Measurements from ENCODE around the gene EVL. TPM values are rescaled to one million over a fixed set of nuclear protein-coding genes. Genes with fewer than 3 reads are reported as not detected.

The EVL gene
- total and polyA plus RNA-seq, 10 of the 15 experiments (the other 5 are each of a cell fraction or from before 2014, with no cell fraction given): 11.9 to 341 (median 89.8) TPM

- TF ChIP-seq NFYB (IDR thresholded peaks at IDR 0.05; ENCODE audit: insufficient read depth, low read depth, low read length): no peak
Measured at GRCh38 chr14:100106250-100107112, 41.3 kb downstream of the EVL start (continued).

- peaks cover 2% of the 10 kb centered on the region for H3K79me2 ChIP-seq (ENCODE audit: control insufficient read depth, insufficient read depth, low read length)
- ChIA-PET POLR2A (interaction anchor here (1.2 kb wide), 1 partner anchor 40 kb away, joined by 5 read pairs; no protein-coding TSS in a partner anchor), RAD21 (ENCODE audit: unreplicated experiment) (interaction anchor here (1.0 to 2.9 kb wide), 10 partner anchors 27 to 124 kb away, joined by 3 to 44 read pairs (median 4); partner anchors contain the start of gene EVL), CTCF (interaction anchor here (0.7 to 6.8 kb wide), 21 partner anchors 11 to 132 kb away, joined by 3 to 130 read pairs (median 5); partner anchors contain the start of gene EVL), SMC1A (ENCODE audit: uncharacterized antibody, unreplicated experiment) (interaction anchor here (0.6 to 2.6 kb wide), 17 partner anchors 11 to 124 kb away, joined by 3 to 42 read pairs (median 4); partner anchors contain the start of gene EVL)
- no TSS peak for BruUV-seq (replicated peaks)
- no peak overlapping the region for H3K27ac ChIP-seq (ENCODE audit: control insufficient read depth, insufficient read depth)
- no peak for FAIRE-seq
- WGBS (ENCODE audit: insufficient coverage, insufficient replicate concordance, low lambda C conversion rate, missing lambda C conversion rate): 70% methylated on average over 5 of the region's 5 CpGs
- no peaks in the 10 kb centered on the region for H3K9me3 ChIP-seq (replicated peaks; ENCODE audit: control insufficient read depth, insufficient read depth, low read length)
- in situ Hi-C loops (cut with MboI) (no loop called here), intact Hi-C loops (cut with micrococcal nuclease; ENCODE audit: unreplicated experiment) (loop anchor here (5.0 kb wide), 1 partner anchor 85 kb away; no protein-coding TSS in a partner anchor)
- no peak overlapping the region for H3K4me2 ChIP-seq (ENCODE audit: control insufficient read depth, insufficient read depth)
- no peak overlapping the region for H2AFZ ChIP-seq (ENCODE audit: control insufficient read depth, low read depth, low read length)
- H3K27me3 ChIP-seq (replicated peaks in 1 of 2; ENCODE audit: control insufficient read depth in 2 of 2, insufficient read depth in 2 of 2, low read length in 1 of 2): no peaks in the 10 kb centered on the region
- DNase-seq (ENCODE audit: low read depth, low spot score): no peak
- no peak overlapping the region for H3K4me3 ChIP-seq
- no peaks in the 10 kb centered on the region for H4K20me1 ChIP-seq (ENCODE audit: control insufficient read depth, insufficient read depth)
- H3K4me1 ChIP-seq (ENCODE audit: control insufficient read depth, insufficient read depth, low read length): peaks cover 9% of the 10 kb centered on the region
- H3K9ac ChIP-seq (ENCODE audit: control insufficient read depth, insufficient read depth, low read length): no peak overlapping the region
- H3K36me3 ChIP-seq (ENCODE audit: control insufficient read depth in 2 of 2, insufficient read depth in 2 of 2, low read length in 1 of 2): peaks cover 28 to 50% of the 10 kb centered on the region in 2 experiments
- ATAC-seq: no peak
- TF ChIP-seq ZBTB40 (IDR thresholded peaks at IDR 0.05; ENCODE audit: borderline replicate concordance) (no peak), KAT2A (conservative IDR thresholded peaks at IDR 0.05; ENCODE audit: control insufficient read depth, low read depth, low read length) (no peak), RELB (IDR thresholded peaks at IDR 0.05; ENCODE audit: low read depth) (no peak), MXI1 (IDR thresholded peaks at IDR 0.05; ENCODE audit: low read depth, low read length) (no peak), PML (IDR thresholded peaks at IDR 0.05; ENCODE audit: low read length) (no peak), ASH2L (IDR thresholded peaks at IDR 0.05; ENCODE audit: borderline replicate concordance, low read depth) (no peak), CBFB (IDR thresholded peaks at IDR 0.05; ENCODE audit: low read depth) (no peak), TCF12 (IDR thresholded peaks at IDR 0.05; ENCODE audit: low read depth, low read length) (no peak), EZH2 (IDR thresholded peaks at IDR 0.05; ENCODE audit: borderline replicate concordance, control insufficient read depth, low read depth, low read length) (no peak), RB1 (IDR thresholded peaks at IDR 0.05; ENCODE audit: borderline replicate concordance) (no peak), NBN (IDR thresholded peaks at IDR 0.05) (no peak), ZNF207 (IDR thresholded peaks at IDR 0.05; ENCODE audit: borderline replicate concordance) (no peak)
Measured at GRCh38 chr14:100107236-100107635, 42.0 kb downstream of the EVL start.

All from GM12878 (cell line).